ENCODE measurements around the gene LCN9.

Gene LCN9

DNA sequence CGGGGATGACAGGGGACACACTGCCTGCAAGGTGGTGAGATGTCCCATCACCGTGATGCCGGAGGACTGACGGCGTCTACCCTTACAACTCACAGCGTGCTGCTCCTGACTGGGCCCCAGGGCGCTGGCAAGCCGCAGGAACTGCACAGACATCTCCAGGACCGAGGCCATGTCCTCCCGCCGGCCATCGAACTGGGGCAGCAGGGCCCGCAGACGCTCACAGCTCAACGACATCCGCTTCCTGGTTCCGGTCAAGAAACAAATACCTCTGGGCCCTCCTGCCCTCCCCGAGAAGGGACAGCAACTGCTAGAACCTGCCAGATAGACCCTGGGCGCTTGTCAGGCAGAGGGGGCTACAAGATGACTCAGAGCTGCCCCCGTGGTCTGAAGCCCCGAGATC is 35.1 kb downstream of the LCN9 start:
- no peaks in the 10 kb centered on the region for H3K36me3 ChIP-seq
- TF ChIP-seq CTCF (IDR thresholded peaks at IDR 0.05; ENCODE audit: low read depth, low read length): no peak
- H3K27me3 ChIP-seq (ENCODE audit: insufficient read depth, low read depth, severe bottlenecking): no peaks in the 10 kb centered on the region
- no peak overlapping the region for H3K4me3 ChIP-seq (ENCODE audit: low read depth, low read length)
- no peak for DNase-seq
- H3K27ac ChIP-seq: no peak overlapping the region
- H3K9me3 ChIP-seq (ENCODE audit: severe bottlenecking): no peaks in the 10 kb centered on the region

DNA sequence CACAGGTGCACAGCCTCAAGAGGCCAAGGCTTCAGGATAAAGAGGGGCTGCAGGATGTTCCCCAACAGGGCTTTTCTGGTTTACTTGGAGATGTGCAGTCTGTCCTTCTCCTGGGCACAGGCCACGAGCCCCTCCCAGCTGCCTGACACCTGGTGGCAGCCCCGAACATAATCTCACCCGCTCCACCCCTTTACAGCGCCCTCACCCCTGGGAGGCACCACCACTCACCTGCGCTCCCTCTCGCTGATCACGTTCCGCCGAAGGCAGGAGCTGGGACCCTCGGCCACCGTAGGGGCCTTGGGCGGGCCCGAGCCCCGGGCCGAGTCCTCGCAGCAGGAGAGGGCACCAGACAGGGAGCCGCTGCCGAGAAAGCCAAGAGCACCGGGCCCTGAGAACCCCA is 35.7 kb downstream of the LCN9 start:
- no peak overlapping the region for H3K27ac ChIP-seq
- no peak overlapping the region for H3K4me3 ChIP-seq (ENCODE audit: low read depth, low read length)
- no peaks in the 10 kb centered on the region for H3K27me3 ChIP-seq (ENCODE audit: insufficient read depth, low read depth, severe bottlenecking)
- no peaks in the 10 kb centered on the region for H3K9me3 ChIP-seq (ENCODE audit: severe bottlenecking)
- no peaks in the 10 kb centered on the region for H3K36me3 ChIP-seq
- peak; percentile 23 for DNase-seq
- TF ChIP-seq CTCF (IDR thresholded peaks at IDR 0.05; ENCODE audit: low read depth, low read length): peak; percentile 56

GRCh38 chr9:135699440-135699839 is 36.3 kb downstream of the LCN9 start, which contains the start of gene SOHLH1:
TSS of gene SOHLH1 (minus strand) at chr9:135699481. CDS start at chr9:135699467, 14 bp downstream.
- TF ChIP-seq CTCF (IDR thresholded peaks at IDR 0.05; ENCODE audit: low read depth, low read length): no peak
- no peak within 1 kb of the TSS for H3K27ac ChIP-seq
- no peak within 1 kb of the TSS for H3K4me3 ChIP-seq (ENCODE audit: low read depth, low read length)
- no peaks in the 10 kb centered on the region for H3K27me3 ChIP-seq (ENCODE audit: insufficient read depth, low read depth, severe bottlenecking)
- H3K36me3 ChIP-seq: no peaks in the 10 kb centered on the region
- H3K9me3 ChIP-seq (ENCODE audit: severe bottlenecking): no peaks in the 10 kb centered on the region
- DNase-seq: no peak

- H3K36me3 ChIP-seq: no peaks in the 10 kb centered on the region
- no peak for TF ChIP-seq CTCF (IDR thresholded peaks at IDR 0.05; ENCODE audit: low read depth, low read length)
- H3K4me3 ChIP-seq (ENCODE audit: low read depth, low read length): no peak overlapping the region
- no peaks in the 10 kb centered on the region for H3K9me3 ChIP-seq (ENCODE audit: severe bottlenecking)
- no peaks in the 10 kb centered on the region for H3K27me3 ChIP-seq (ENCODE audit: insufficient read depth, low read depth, severe bottlenecking)
- no peak for DNase-seq
- no peak overlapping the region for H3K27ac ChIP-seq
Observed at GRCh38 chr9:135700525-135700924, 37.4 kb downstream of the LCN9 start.

- no peaks in the 10 kb centered on the region for H3K27me3 ChIP-seq (ENCODE audit: insufficient read depth, low read depth, severe bottlenecking)
- TF ChIP-seq CTCF (IDR thresholded peaks at IDR 0.05; ENCODE audit: low read depth, low read length): no peak
- H3K9me3 ChIP-seq (ENCODE audit: severe bottlenecking): no peaks in the 10 kb centered on the region
- H3K36me3 ChIP-seq: no peaks in the 10 kb centered on the region
- H3K4me3 ChIP-seq (ENCODE audit: low read depth, low read length): peak overlapping the region; percentile 44
- DNase-seq: peak; percentile 30
- H3K27ac ChIP-seq: 0 out of 2 replicates have a peak overlapping the region, but pooled peaks have one; percentile 50
Observed at GRCh38 chr9:135701067-135701958, 38.2 kb downstream of the LCN9 start.
